Colonic mucosa (tissue), 4 donors: Measurements from ENCODE around the gene STAT6. TPM values are rescaled to one million over a fixed set of nuclear protein-coding genes. Genes with fewer than 3 reads are reported as not detected.

Source experiments
- DNase-seq: peaks from one replicate; pipeline ENCODE4 v3.0.0-alpha.2; 2020
- H3K27ac ChIP-seq: fragments of 200-600 bp; one replicate; pipeline ENCODE4 v1.8.0; 2021
- H3K27me3 ChIP-seq: fragments of 200-600 bp; one replicate; pipeline ENCODE4 v1.8.0; 2021
- H3K36me3 ChIP-seq: fragments of 200-600 bp; one replicate; pipeline ENCODE4 v1.8.0; 2021
- H3K4me1 ChIP-seq: fragments of 200-600 bp; one replicate; pipeline ENCODE4 v1.8.0; 2021; ENCODE audit warnings: mild to moderate bottlenecking
- H3K4me3 ChIP-seq: fragments of 200-600 bp; one replicate; pipeline ENCODE4 v1.8.0; 2021
- H3K9ac ChIP-seq, 2 donors: one replicate each; pipeline ENCODE4 v1.7.0; 2013; ENCODE audit warnings: control low read depth in 2 of 2, low read depth in 2 of 2, low read length in 2 of 2
- H3K9me3 ChIP-seq: fragments of 200-600 bp; one replicate; pipeline ENCODE4 v1.8.0; 2021
- intact Hi-C: fragments of 100-400 bp; cut with DNase I; formaldehyde crosslinking; loops from one replicate; pipeline ENCODE4 v1.14.1; 2022
- total RNA-seq, 2 donors: library from RNA; stranded (reverse); fragmentation: NEBNext Ultra II Directional in 1 of 2; extraction: Animal tissue kit (Norgen Biotek cat#: 25700) in 1 of 2; gene quantifications; one replicate each; pipeline ENCODE4 v1.2.1, GENCODE V29; 2021
- TF ChIP-seq, protein P1 (sequence below): fragments of 200-600 bp; IDR thresholded peaks from one replicate; pipeline ENCODE4 v1.8.0; 2022; ENCODE audit warnings: antibody characterized with exemption, mild to moderate bottlenecking
- donor health status: healthy.
- donor health status: DM: no; HTN: no; CAD: no.
- donor health status: DM: no; HTN: no; CAD: no.

STAT6 gene
- total RNA-seq, 2 donors from 2014 or later = 161 to 181 TPM

GRCh38 chr12:57112492-57113294, 1.5 kb upstream of the STAT6 start:
- no peaks in the 10 kb centered on the region for H3K27me3 ChIP-seq
- no peak overlapping the region for H3K4me3 ChIP-seq
- H3K36me3 ChIP-seq = no peaks in the 10 kb centered on the region
- H3K4me1 ChIP-seq = peaks cover 12% of the 10 kb centered on the region
- H3K9ac ChIP-seq = peak overlapping the region; percentile 31 to 100
- peak; percentile 18 for DNase-seq
- intact Hi-C loops = loop anchor here (2.0 to 10.0 kb wide), 2 partner anchors 44 to 278 kb away; no protein-coding TSS in a partner anchor
- H3K27ac ChIP-seq = peak overlapping the region; percentile 99
- TF ChIP-seq, protein P1, sequence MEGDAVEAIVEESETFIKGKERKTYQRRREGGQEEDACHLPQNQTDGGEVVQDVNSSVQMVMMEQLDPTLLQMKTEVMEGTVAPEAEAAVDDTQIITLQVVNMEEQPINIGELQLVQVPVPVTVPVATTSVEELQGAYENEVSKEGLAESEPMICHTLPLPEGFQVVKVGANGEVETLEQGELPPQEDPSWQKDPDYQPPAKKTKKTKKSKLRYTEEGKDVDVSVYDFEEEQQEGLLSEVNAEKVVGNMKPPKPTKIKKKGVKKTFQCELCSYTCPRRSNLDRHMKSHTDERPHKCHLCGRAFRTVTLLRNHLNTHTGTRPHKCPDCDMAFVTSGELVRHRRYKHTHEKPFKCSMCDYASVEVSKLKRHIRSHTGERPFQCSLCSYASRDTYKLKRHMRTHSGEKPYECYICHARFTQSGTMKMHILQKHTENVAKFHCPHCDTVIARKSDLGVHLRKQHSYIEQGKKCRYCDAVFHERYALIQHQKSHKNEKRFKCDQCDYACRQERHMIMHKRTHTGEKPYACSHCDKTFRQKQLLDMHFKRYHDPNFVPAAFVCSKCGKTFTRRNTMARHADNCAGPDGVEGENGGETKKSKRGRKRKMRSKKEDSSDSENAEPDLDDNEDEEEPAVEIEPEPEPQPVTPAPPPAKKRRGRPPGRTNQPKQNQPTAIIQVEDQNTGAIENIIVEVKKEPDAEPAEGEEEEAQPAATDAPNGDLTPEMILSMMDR = peak; percentile 76
- no peaks in the 10 kb centered on the region for H3K9me3 ChIP-seq

- intact Hi-C loops = loop anchor here (10.0 kb wide), 1 partner anchor 276 kb away; no protein-coding TSS in a partner anchor
- Histone ChIP-seq H3K27me3 (no peaks in the 10 kb centered on the region), H3K4me3 (peak overlapping the region; percentile 65), H3K27ac (peak overlapping the region; percentile 99), H3K9ac (peak overlapping the region; percentile 97 to 100), H3K9me3 (no peaks in the 10 kb centered on the region), H3K4me1 (peaks cover 12% of the 10 kb centered on the region), H3K36me3 (peaks cover 15% of the 10 kb centered on the region)
- DNase-seq = peak; percentile 89
- TF ChIP-seq, protein P1 = no peak
Measured at GRCh38 chr12:57110104-57111030, 795 bp downstream of the STAT6 start.

DNA sequence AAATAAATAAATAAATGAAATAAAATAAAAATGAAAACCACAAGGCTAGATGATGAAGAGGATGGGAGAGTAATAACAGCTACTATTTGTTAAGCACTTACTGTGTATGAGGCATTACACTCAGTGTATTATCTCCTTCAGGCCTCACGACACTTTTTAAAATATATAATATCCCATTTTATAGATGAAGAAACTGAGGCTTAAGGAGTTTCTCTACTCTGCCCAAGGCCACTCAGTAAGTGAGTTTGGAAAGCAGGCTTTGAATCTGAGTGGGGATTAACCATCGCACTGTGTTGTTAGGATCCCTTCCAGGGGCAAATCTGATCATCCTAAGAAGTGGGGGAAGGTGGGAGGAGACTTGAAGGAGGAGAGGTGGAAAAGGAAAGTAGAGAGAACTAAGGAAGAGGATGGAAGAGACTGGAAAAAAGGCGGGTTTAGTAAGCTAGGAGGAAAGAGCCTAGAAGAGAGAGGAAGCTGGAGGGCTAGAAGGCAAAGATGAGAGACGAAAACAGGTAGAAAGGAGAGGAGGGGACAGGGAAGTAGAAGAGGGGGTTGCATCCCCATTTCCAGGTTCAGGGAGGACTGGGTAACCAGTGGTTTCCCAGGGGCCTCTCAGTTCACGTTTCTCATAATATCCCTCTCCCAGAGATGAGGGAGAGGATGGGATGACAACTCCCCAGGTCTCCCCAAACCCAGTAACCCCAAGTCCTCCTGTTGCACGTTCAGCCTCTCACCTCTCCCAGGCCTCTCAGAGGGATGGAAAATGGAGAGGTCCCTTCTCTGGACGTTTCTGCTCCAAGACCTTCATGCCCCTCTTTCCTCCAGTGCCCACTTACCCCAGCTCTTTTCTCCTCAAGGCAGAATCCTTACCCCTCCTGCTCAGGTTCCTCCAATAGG, 1.7 kb downstream of the STAT6 start:
- Histone ChIP-seq H3K27me3 (no peaks in the 10 kb centered on the region), H3K36me3 (peaks cover 18% of the 10 kb centered on the region), H3K27ac (peak overlapping the region; percentile 99), H3K9me3 (no peaks in the 10 kb centered on the region), H3K4me3 (peak overlapping the region; percentile 65), H3K9ac (peak overlapping the region; percentile 97 to 100), H3K4me1 (peaks cover 12% of the 10 kb centered on the region)
- intact Hi-C loops = loop anchor here (10.0 kb wide), 1 partner anchor 275 kb away; no protein-coding TSS in a partner anchor
- TF ChIP-seq, protein P1 = no peak
- peak; percentile 17 for DNase-seq

GRCh38 chr12:57107456-57108155, 3.6 kb downstream of the STAT6 start:
- Histone ChIP-seq H3K27ac (no peak overlapping the region), H3K27me3 (no peaks in the 10 kb centered on the region), H3K9me3 (no peaks in the 10 kb centered on the region), H3K4me3 (no peak overlapping the region), H3K36me3 (peaks cover 22% of the 10 kb centered on the region), H3K4me1 (peaks cover 11% of the 10 kb centered on the region), H3K9ac (no peak overlapping the region)
- peak; percentile 23 for DNase-seq
- intact Hi-C loops = no loop called here
- TF ChIP-seq, protein P1 = no peak
